GM12874 (cell line): ENCODE results near the gene CLDND2.

Experiments
- CTCF ChIP-seq: IDR thresholded peaks from 2 replicates; pipeline ENCODE4 v1.5.1; 2011; ENCODE audit warnings: low read depth, mild to moderate bottlenecking, control low read depth, low read length, moderate library complexity; ENCODE audit not compliant: insufficient read depth

The CLDND2 gene, protein sequence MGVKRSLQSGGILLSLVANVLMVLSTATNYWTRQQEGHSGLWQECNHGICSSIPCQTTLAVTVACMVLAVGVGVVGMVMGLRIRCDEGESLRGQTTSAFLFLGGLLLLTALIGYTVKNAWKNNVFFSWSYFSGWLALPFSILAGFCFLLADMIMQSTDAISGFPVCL

DNA sequence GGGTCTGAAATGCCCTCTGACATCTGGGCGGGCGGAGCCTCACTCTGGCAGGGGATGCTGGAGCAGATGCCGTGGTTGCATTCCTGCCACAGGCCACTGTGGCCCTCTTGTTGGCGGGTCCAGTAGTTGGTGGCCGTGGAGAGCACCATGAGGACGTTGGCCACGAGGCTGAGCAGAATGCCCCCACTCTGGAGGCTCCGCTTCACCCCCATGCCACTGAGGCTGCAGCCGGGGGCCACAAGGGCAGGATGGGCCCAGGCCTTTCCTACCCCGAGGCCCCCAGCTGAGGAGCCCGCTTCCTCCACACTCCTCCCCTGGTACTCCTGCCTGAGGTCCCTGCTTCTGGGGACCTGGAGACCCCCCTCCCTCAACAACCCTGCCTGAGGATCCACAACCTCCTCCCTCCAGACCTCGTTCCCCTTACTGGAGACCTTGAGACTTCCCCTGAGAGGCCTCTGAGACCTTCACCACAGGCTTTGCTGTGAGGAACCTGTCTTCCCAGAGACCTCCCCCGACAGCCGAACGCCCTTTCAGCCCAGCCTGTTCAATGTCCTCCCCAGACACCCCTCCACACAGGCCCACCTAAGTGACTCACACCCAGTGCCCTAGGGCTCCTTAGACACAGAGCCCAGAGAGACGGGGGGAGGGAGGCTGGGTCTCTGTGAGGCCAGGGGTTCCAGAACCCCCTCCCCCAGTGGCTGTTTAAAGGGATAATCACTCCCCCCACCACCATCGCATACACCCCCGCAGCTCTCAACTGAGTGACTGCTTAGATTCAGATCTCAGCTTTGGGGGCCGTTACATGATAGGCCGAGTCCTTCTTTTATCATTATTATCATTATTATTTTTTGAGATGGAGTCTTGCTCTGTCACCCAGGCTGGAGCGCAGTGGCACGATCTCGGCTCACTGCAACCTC is at the start of gene CLDND2:
TSS of gene CLDND2 (minus strand) at position 638 of the 917 bp plus-strand sequence. CDS start at position 212, 426 bp downstream.
- no peak for TF ChIP-seq CTCF

- TF ChIP-seq CTCF, result no peak
Observed at GRCh38 chr19:51417810-51418157, 49.0 kb upstream of the CLDND2 start.

DNA sequence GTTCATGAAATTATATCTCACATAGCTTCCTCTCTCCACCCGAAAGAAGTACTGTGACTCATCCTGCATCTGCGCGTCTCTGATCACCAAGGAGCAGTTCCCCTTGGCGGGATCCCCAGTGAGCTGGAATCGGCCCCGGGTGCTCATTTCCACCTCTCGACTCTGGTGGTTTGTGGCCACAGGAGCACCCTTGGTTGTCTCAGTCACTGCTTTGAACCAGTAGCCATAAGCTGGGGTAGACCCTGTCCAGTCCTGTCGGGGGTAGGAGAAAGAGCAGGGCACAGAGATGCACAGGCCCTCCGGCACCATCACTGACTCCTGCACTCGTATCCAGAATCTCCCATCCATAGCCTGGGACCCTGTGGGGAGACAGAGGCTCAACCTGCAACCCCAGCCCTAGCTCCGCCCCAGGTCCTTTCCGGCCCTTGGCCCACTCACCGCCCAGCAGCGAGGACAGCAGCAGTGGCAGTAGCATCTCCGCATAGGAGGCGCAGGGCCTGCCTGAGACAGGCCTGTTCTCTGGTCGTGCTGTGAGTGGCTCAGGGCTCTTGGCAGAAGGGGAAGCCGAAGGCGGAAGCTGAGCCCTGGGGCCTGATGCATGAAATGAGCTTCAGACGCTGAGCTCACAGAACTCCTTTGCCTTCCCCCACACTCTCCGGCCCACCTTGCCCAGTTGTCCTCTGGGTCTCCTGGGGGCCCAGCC is 48.5 kb upstream of the CLDND2 start, which contains the start of gene SIGLEC10:
TSS of gene SIGLEC10 (minus strand) at position 536 of the 703 bp plus-strand sequence. CDS start at position 475, 61 bp downstream.
- TF ChIP-seq CTCF, result no peak

DNA sequence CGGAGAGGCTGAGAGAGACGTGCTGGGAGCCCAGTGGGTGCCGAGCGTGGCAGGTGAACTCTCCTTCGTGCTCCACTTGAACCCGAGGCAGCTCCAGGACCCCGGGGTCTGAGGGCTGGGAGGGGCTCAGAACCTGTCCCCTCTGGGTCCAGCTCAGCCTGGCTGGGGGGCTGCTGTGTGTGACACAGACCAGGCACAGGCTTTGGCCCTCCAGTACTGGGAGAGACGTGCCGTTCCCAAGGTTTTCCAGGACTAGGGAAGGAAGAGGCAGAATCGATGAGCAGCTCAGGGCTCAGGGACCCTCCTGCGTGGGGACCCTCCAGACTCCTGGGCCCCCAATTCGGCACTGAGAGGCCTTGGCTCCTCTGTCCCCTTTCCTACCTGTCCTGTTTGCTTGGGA is 46.4 kb upstream of the CLDND2 start:
- TF ChIP-seq CTCF, result no peak

- TF ChIP-seq CTCF, result no peak
Observed at GRCh38 chr19:51410950-51411748, 42.3 kb upstream of the CLDND2 start.

DNA sequence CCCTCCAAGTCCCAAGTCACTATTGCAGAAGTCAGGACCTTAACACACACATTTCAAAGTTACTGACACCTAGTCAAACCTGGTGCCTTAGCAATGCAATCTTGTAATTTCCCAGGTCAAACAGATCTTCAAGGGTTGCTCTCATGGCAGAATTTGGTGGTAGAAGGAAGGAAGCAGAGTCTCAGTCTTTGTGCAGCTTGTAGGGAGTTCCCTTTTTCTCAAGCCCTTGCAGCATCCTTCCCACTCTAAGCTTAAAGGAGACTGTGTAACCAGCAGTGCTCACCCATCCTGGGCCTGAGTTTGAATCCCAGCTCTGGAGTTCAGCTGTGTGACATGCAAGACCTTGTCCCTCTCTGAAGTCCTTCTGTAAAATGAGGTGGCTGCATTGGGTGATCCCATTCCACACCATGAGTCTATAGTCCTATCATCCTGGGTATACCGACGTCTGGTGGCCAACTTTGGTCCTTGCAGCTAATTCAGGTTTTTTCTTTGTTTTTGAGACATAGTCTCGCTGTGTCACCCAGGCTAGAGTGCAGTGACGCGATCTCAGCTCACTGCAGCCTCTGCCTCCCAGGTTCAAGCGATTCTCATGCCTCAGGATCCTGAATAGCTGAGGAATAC is 38.8 kb upstream of the CLDND2 start:
- peak; percentile 59 for TF ChIP-seq CTCF
